GM12892 (cell line): ENCODE measurements around the gene MC3R.

ENCODE experiments used
- DNase-seq: peaks from one replicate; pipeline ENCODE4 v3.0.0; 2011; ENCODE audit not compliant: insufficient read length
- FAIRE-seq: peaks from 2 replicates; lab custom pipeline; 2011; peaks lifted over from hg19 to GRCh38; lab: Jason Lieb, UNC
- POLR2A ChIP-seq: IDR thresholded peaks from 2 replicates; pipeline ENCODE4 v1.6.1; 2011; ENCODE audit warnings: low read depth, low read length, control low read depth
- POLR2AphosphoS5 ChIP-seq: IDR thresholded peaks from 2 replicates; pipeline ENCODE4 v1.6.1; 2011; ENCODE audit warnings: low read depth, low read length, control low read depth
- TAF1 ChIP-seq: IDR thresholded peaks from 2 replicates; pipeline ENCODE4 v1.6.1; 2011; ENCODE audit warnings: low read depth, mild to moderate bottlenecking, control low read depth, low read length, borderline replicate concordance

The MC3R gene

DNA sequence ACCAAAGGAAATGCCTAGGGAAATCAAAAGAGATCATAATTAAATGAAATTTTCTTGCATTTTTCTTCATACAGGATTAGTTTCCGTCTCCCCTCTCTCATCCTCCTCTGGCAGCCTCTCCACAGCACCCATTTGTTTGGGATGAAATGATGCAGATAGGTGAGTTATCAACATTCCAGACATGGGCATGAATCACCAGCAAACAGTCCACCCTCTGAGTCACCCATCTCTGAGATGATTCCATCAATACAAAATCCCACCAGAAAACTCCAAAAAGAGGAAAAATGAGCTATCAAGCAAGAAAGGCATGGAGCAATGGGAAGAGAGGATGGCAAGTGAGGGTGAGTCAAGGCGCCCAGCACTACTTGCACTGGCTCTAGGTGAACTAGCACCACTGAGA, 11.4 kb downstream of the MC3R start:
- DNase-seq (no peak), FAIRE-seq (no peak)
- TF ChIP-seq POLR2A, result no peak
- TF ChIP-seq TAF1, result no peak
- TF ChIP-seq POLR2AphosphoS5, result no peak

DNA sequence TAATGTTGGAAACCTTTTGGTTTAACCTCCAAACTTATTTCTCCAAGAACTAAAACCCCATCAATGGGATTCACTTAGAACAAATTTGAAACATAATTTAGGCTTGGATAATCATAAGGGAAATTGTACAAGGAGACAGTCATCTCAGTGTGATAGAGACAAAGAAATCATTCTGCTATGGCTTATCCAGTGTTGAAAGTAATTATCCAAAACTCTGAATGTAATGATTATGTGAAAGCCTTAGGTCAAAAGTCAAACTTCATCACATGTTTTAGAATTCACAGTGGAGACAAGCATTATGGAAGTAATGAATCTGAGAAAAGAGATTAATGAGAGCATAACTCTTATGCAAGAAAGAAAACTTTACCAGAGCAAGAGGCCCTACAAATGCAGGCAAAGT, 20.0 kb downstream of the MC3R start:
- no peak for FAIRE-seq
- DNase-seq, result no peak
- TF ChIP-seq POLR2AphosphoS5 (no peak), TAF1 (no peak), POLR2A (no peak)

- FAIRE-seq (no peak), DNase-seq (no peak)
- TF ChIP-seq POLR2AphosphoS5 (no peak), POLR2A (no peak), TAF1 (no peak)
These were observed 23.4 kb downstream of the MC3R start for GRCh38 chr20:56271974-56272373.

GRCh38 chr20:56273491-56273890, 25.0 kb downstream of the MC3R start:
- no peak for FAIRE-seq
- no peak for DNase-seq
- TF ChIP-seq POLR2AphosphoS5 (no peak), POLR2A (no peak), TAF1 (no peak)

DNA sequence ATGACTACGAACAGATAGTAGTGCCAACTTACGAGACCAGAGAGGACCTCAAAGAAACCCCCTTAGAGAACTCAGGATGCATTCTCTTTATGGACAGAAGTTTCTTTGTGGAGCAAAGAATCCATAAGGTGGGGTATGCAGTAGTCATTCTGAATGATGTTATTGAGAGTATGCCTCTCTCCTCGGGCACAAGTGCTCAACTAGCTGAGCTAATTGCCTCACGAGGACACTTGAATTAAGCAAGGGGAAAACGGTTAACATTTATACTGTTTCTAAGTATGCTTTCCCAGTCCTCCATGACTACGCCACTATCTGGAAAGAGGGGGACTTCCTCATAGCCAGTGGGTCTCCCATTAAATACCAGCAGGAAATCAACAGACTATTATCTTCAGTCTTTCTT, 25.6 kb downstream of the MC3R start:
- FAIRE-seq (no peak), DNase-seq (no peak)
- TF ChIP-seq POLR2AphosphoS5 (no peak), TAF1 (no peak), POLR2A (no peak)

GRCh38 chr20:56278196-56278595, 29.7 kb downstream of the MC3R start:
- DNase-seq (no peak), FAIRE-seq (no peak)
- no peak for TF ChIP-seq POLR2AphosphoS5
- TF ChIP-seq TAF1, result no peak
- TF ChIP-seq POLR2A, result no peak

DNA sequence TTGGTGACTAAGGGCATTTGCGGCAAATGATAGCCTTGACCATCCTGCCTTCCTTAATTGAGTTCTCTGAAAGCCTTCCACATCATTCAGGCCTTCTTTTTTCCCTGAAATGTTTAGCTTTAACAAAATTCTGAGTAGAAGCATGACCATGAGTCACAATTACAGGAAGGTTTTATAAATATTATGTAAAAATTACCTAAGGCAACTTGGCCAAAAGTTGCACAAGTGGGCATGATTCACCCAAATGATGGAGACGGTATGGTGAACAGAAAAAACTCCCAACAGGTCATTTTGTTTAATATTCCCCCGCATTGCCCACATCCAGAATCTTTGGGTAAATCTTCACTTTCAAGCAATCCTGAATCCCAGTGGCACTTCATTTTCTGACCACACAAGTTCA, 37.0 kb downstream of the MC3R start:
- DNase-seq (no peak), FAIRE-seq (no peak)
- TF ChIP-seq POLR2A (no peak), TAF1 (no peak), POLR2AphosphoS5 (no peak)

DNA sequence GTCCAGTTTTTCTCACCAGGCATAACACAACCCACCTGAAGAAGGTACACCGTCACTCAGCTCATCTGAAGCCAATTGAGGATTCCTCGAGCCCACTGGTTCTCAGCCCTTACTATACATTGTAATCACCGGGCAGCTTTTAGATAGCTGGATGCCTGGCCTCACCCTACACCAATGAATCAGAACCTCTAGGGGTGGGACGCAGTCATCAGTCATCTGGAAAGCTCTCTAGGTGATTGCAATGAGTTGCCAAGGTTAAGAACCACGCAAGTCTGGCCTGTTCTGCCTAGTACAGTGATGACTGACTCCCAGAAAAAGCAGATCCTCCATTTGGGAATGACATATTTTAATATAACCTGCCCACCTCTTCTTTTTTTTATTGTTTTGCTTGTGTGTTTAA, 41.1 kb downstream of the MC3R start:
- FAIRE-seq, result no peak
- DNase-seq, result no peak
- TF ChIP-seq POLR2AphosphoS5 (no peak), TAF1 (no peak), POLR2A (no peak)

- DNase-seq (no peak), FAIRE-seq (no peak)
- TF ChIP-seq POLR2AphosphoS5, result no peak
- no peak for TF ChIP-seq POLR2A
- TF ChIP-seq TAF1, result no peak
These were observed 50.8 kb downstream of the MC3R start for GRCh38 chr20:56299362-56299761.
